ENCODE measurements around the gene EXOG. TPM values are rescaled to one million over a fixed set of nuclear protein-coding genes. Genes with fewer than 3 reads are reported as not detected.
A peak's percentile ranks its signal among the peaks of the same experiment; 100 is the strongest.

The EXOG gene
- total RNA-seq, 6 experiments from 2014 or later, result 2.7 to 5.3 (median 3.9) TPM

- Histone ChIP-seq H3K27me3 (no peaks in the 10 kb centered on the region), H3K4me3 (no peak overlapping the region), H3K27ac (no peak overlapping the region), H3K9me3 (no peaks in the 10 kb centered on the region), H3K36me3 (no peaks in the 10 kb centered on the region), H3K4me1 (peaks cover 0 to 4% (median 0%) of the 10 kb centered on the region in 4 donors)
- ATAC-seq (no peak), DNase-seq (no peak)
- TF ChIP-seq POLR2A (IDR thresholded peaks at IDR 0.05) (no peak), CTCF (IDR thresholded peaks at IDR 0.05) (no peak)
- 81% methylated on average over 4 of the region's 4 CpGs for WGBS (ENCODE audit: insufficient coverage, low coverage, low lambda C conversion rate, missing lambda C conversion rate)
- intact Hi-C loops (cut with DNase I), result no loop called here
Measured at GRCh38 chr3:38493031-38493430, 3.1 kb upstream of the EXOG start.

- intact Hi-C loops (cut with DNase I), result no loop called here
- Histone ChIP-seq H3K36me3 (no peaks in the 10 kb centered on the region), H3K4me1 (peaks cover 0 to 4% (median 0%) of the 10 kb centered on the region in 4 donors), H3K27me3 (no peaks in the 10 kb centered on the region), H3K27ac (no peak overlapping the region), H3K9me3 (no peaks in the 10 kb centered on the region), H3K4me3 (peak overlapping the region in 2 of 3 donors; percentile 57 to 87)
- 63% methylated on average over 4 of the region's 4 CpGs for WGBS (ENCODE audit: insufficient coverage, low coverage, low lambda C conversion rate, missing lambda C conversion rate)
- DNase-seq, result no peak
- no peak for TF ChIP-seq CTCF (IDR thresholded peaks at IDR 0.05)
- TF ChIP-seq POLR2A (IDR thresholded peaks at IDR 0.05), result no peak
- no peak for ATAC-seq
Measured at GRCh38 chr3:38497031-38497430, 891 bp downstream of the EXOG start.

GRCh38 chr3:38500688-38501417 is 4.7 kb downstream of the EXOG start:
- Histone ChIP-seq H3K27ac (no peak overlapping the region), H3K27me3 (no peaks in the 10 kb centered on the region), H3K4me3 (no peak overlapping the region), H3K9me3 (no peaks in the 10 kb centered on the region), H3K4me1 (peaks cover 0 to 10% (median 2%) of the 10 kb centered on the region in 4 donors), H3K36me3 (peaks cover 0 to 9% (median 3%) of the 10 kb centered on the region in 4 donors)
- ATAC-seq, result no peak
- WGBS (ENCODE audit: insufficient coverage, low coverage, low lambda C conversion rate, missing lambda C conversion rate), result 88% methylated on average over 2 of the region's 2 CpGs
- no peak for TF ChIP-seq CTCF (IDR thresholded peaks at IDR 0.05)
- no peak for TF ChIP-seq POLR2A (IDR thresholded peaks at IDR 0.05)
- intact Hi-C loops (cut with DNase I), result no loop called here
- no peak for DNase-seq

GRCh38 chr3:38507120-38507519 is 11.0 kb downstream of the EXOG start:
- Histone ChIP-seq H3K36me3 (peaks cover 0 to 15% (median 4%) of the 10 kb centered on the region in 4 donors), H3K4me3 (no peak overlapping the region), H3K27me3 (no peaks in the 10 kb centered on the region), H3K27ac (no peak overlapping the region), H3K9me3 (no peaks in the 10 kb centered on the region), H3K4me1 (peaks cover 0 to 10% (median 0%) of the 10 kb centered on the region in 4 donors)
- TF ChIP-seq CTCF (IDR thresholded peaks at IDR 0.05) (no peak), POLR2A (IDR thresholded peaks at IDR 0.05) (no peak)
- intact Hi-C loops (cut with DNase I), result no loop called here
- WGBS (ENCODE audit: insufficient coverage, low coverage, low lambda C conversion rate, missing lambda C conversion rate), result 89% methylated on average over 2 of the region's 2 CpGs
- DNase-seq, result no peak
- no peak for ATAC-seq
